Ascending aorta (tissue), 2 donors: Measurements from ENCODE around the gene TRIM25. TPM values are rescaled to one million over a fixed set of nuclear protein-coding genes. Genes with fewer than 3 reads are reported as not detected.

ENCODE experiments used
- DNase-seq, 2 donors: peaks; one replicate each; pipeline ENCODE4 v3.0.0-alpha.2; 2019; ENCODE audit warnings: low spot score in 2 of 2
- H3K27ac ChIP-seq, 2 donors: fragments of 200-600 bp; sonication (generic); one replicate each; pipeline ENCODE4 v1.5.1; 2016 to 2017; ENCODE audit warnings: mild to moderate bottlenecking in 1 of 2
- H3K27me3 ChIP-seq: fragments of 200-600 bp; sonication (generic); one replicate; pipeline ENCODE4 v1.5.1; 2017
- H3K36me3 ChIP-seq, 2 donors: fragments of 200-600 bp; sonication (generic); one replicate each; pipeline ENCODE4 v1.5.1; 2016
- H3K4me1 ChIP-seq, 2 donors: fragments of 200-600 bp; sonication (generic); one replicate each; pipeline ENCODE4 v1.5.1; 2016 to 2017; ENCODE audit warnings: mild to moderate bottlenecking in 1 of 2
- H3K4me3 ChIP-seq, 2 donors: fragments of 200-600 bp; sonication (generic); one replicate each; pipeline ENCODE4 v1.5.1; 2016 to 2017; ENCODE audit warnings: mild to moderate bottlenecking in 1 of 2
- H3K9me3 ChIP-seq, 2 donors: fragments of 200-600 bp; sonication (generic); one replicate each; pipeline ENCODE4 v1.5.1; 2016
- CTCF ChIP-seq, 3 experiments: fragments of 200-600 bp in 2 of 3; fragments of 450-650 bp in 1 of 3; sonication (generic) in 2 of 3; IDR thresholded peaks; one replicate each; pipeline ENCODE4 v1.5.1; 2016 to 2019; ENCODE audit warnings: antibody characterized with exemption in 3 of 3, mild to moderate bottlenecking in 1 of 3, moderate library complexity in 1 of 3
- intact Hi-C: fragments of 100-400 bp; cut with DNase I; formaldehyde crosslinking; loops from one replicate; pipeline ENCODE4 v1.15.1; 2023
- total RNA-seq: library from RNA; depleted of rRNA; stranded (reverse); fragments of >200 nt; gene quantifications from one replicate; pipeline ENCODE4 v1.1.0, GENCODE V29; 2016

TRIM25 gene
- total RNA-seq, 1 donor from 2014 or later, result 65.3 TPM

GRCh38 chr17:56936697-56937322, 23.0 kb upstream of the TRIM25 start:
- intact Hi-C loops, result no loop called here
- H3K27ac ChIP-seq, result no peak overlapping the region

GRCh38 chr17:56935461-56935860, 21.6 kb upstream of the TRIM25 start:
- no peak overlapping the region for H3K4me3 ChIP-seq
- H3K27ac ChIP-seq, result no peak overlapping the region
- no peak for TF ChIP-seq CTCF (IDR thresholded peaks at IDR 0.05)
- no peaks in the 10 kb centered on the region for H3K9me3 ChIP-seq
- no peaks in the 10 kb centered on the region for H3K4me1 ChIP-seq
- peaks cover 18 to 46% of the 10 kb centered on the region in 2 donors for H3K36me3 ChIP-seq
- no peak for DNase-seq
- intact Hi-C loops, result no loop called here
- no peaks in the 10 kb centered on the region for H3K27me3 ChIP-seq

More at GRCh38 chr17:56936697-56937322, 23.0 kb upstream of the TRIM25 start:
- DNase-seq, result no peak
- H3K4me1 ChIP-seq, result no peaks in the 10 kb centered on the region
- H3K27me3 ChIP-seq, result no peaks in the 10 kb centered on the region
- peaks cover 32 to 53% of the 10 kb centered on the region in 2 donors for H3K36me3 ChIP-seq
- no peaks in the 10 kb centered on the region for H3K9me3 ChIP-seq
- H3K4me3 ChIP-seq, result no peak overlapping the region
- TF ChIP-seq CTCF (IDR thresholded peaks at IDR 0.05), result no peak

GRCh38 chr17:56934280-56934679, 20.4 kb upstream of the TRIM25 start:
- H3K4me3 ChIP-seq, result no peak overlapping the region
- no peak for TF ChIP-seq CTCF (IDR thresholded peaks at IDR 0.05)
- DNase-seq, result no peak
- no peak overlapping the region for H3K27ac ChIP-seq
- H3K4me1 ChIP-seq, result no peaks in the 10 kb centered on the region
- H3K27me3 ChIP-seq, result no peaks in the 10 kb centered on the region
- peaks cover 12 to 44% of the 10 kb centered on the region in 2 donors for H3K36me3 ChIP-seq
- H3K9me3 ChIP-seq, result no peaks in the 10 kb centered on the region
- intact Hi-C loops, result no loop called here

- TF ChIP-seq CTCF (IDR thresholded peaks at IDR 0.05), result no peak
- Histone ChIP-seq H3K4me3 (no peak overlapping the region), H3K27ac (no peak overlapping the region), H3K4me1 (no peaks in the 10 kb centered on the region), H3K27me3 (no peaks in the 10 kb centered on the region), H3K9me3 (no peaks in the 10 kb centered on the region), H3K36me3 (peaks cover 9 to 40% of the 10 kb centered on the region in 2 donors)
- DNase-seq, result no peak
- intact Hi-C loops, result no loop called here
These were observed 20.0 kb upstream of the TRIM25 start for GRCh38 chr17:56933868-56934267.

GRCh38 chr17:56933151-56933745, 19.4 kb upstream of the TRIM25 start:
- Histone ChIP-seq H3K9me3 (no peaks in the 10 kb centered on the region), H3K4me1 (no peaks in the 10 kb centered on the region), H3K27me3 (no peaks in the 10 kb centered on the region), H3K4me3 (no peak overlapping the region), H3K27ac (no peak overlapping the region), H3K36me3 (peaks cover 9 to 38% of the 10 kb centered on the region in 2 donors)
- no peak for TF ChIP-seq CTCF (IDR thresholded peaks at IDR 0.05)
- no peak for DNase-seq
- intact Hi-C loops, result no loop called here
